HepG2 (cell line): Measurements from ENCODE around the gene SLC12A5. TPM values are rescaled to one million over a fixed set of nuclear protein-coding genes. Genes with fewer than 3 reads are reported as not detected.

Experiments
- CEBPB ChIP-seq: IDR thresholded peaks from 2 replicates; pipeline ENCODE4 v1.6.1; 2011; ENCODE audit warnings: low read depth, low read length, improper control_type of control experiment, borderline replicate concordance
- FIP1L1 ChIP-seq: fragments of 200-400 bp; formaldehyde crosslinking; IDR thresholded peaks from 2 replicates; pipeline ENCODE4 v1.6.1; 2018; ENCODE audit warnings: low read depth, mild to moderate bottlenecking, low read length, moderate library complexity, borderline replicate concordance; ENCODE audit not compliant: insufficient read depth
- HIVEP1 ChIP-seq: sonication (generic); formaldehyde crosslinking; IDR thresholded peaks from 2 replicates; pipeline ENCODE4 v1.4.0; 2020; ENCODE audit warnings: mild to moderate bottlenecking, missing genetic modification reagents
- MAFF ChIP-seq: IDR thresholded peaks from 2 replicates; pipeline ENCODE4 v1.6.1; 2011; ENCODE audit warnings: low read depth, low read length, improper control_type of control experiment
- MXD4 ChIP-seq: IDR thresholded peaks from 2 replicates; pipeline ENCODE4 v1.6.1; 2016; ENCODE audit warnings: mild to moderate bottlenecking, missing biosample characterization, missing genetic modification reagents
- NFATC3 ChIP-seq: sonication (generic); formaldehyde crosslinking; IDR thresholded peaks from 2 replicates; pipeline ENCODE4 v1.5.1; 2020; ENCODE audit warnings: mild to moderate bottlenecking, missing genetic modification reagents
- NPAS2 ChIP-seq: sonication (generic); formaldehyde crosslinking; IDR thresholded peaks from 2 replicates; pipeline ENCODE4 v1.8.0; 2022; ENCODE audit warnings: mild to moderate bottlenecking, missing genetic modification reagents, borderline replicate concordance
- ZBTB7B ChIP-seq: sonication (generic); formaldehyde crosslinking; IDR thresholded peaks from 2 replicates; pipeline ENCODE4 v1.4.0; 2020; ENCODE audit warnings: missing genetic modification reagents
- ZC3H13 ChIP-seq: sonication (generic); formaldehyde crosslinking; IDR thresholded peaks from 2 replicates; pipeline ENCODE4 v1.8.1; 2023; ENCODE audit warnings: mild to moderate bottlenecking, missing genetic modification reagents, moderate library complexity
- ZNF251 ChIP-seq: sonication (generic); formaldehyde crosslinking; IDR thresholded peaks from 2 replicates; pipeline ENCODE4 v1.9.0; 2021; ENCODE audit warnings: mild to moderate bottlenecking, missing genetic modification reagents
- ZNF335 ChIP-seq: sonication (generic); formaldehyde crosslinking; IDR thresholded peaks from 2 replicates; pipeline ENCODE4 v1.4.0; 2020; ENCODE audit warnings: missing genetic modification reagents
- ZNF460 ChIP-seq: sonication (generic); formaldehyde crosslinking; IDR thresholded peaks from 2 replicates; pipeline ENCODE4 v1.5.1; 2020; ENCODE audit warnings: missing genetic modification reagents, mild to moderate bottlenecking, borderline replicate concordance
- polyA plus RNA-seq, 8 experiments: library from polyadenylated mRNA; depleted of rRNA in 3 of 8; stranded (reverse) in 7 of 8; unstranded in 1 of 8; fragments of >200 nt; fragmentation: Illumina TruSeq in 4 of 8; extraction: Trizol in 4 of 8; gene quantifications; 2 replicates each; pipeline versions ENCODE4 v1.2.1 to v1.2.3, GENCODE V29; 2011 to 2016; ENCODE audit warnings: low read depth in 4 of 8, missing spikeins in 1 of 8, mixed read lengths in 1 of 8; ENCODE audit not compliant: insufficient read depth in 1 of 8
- total RNA-seq, 5 experiments: library from RNA; depleted of rRNA; stranded (reverse); fragments of >200 nt; fragmentation: Illumina TruSeq; extraction: Trizol; gene quantifications; 2 replicates each; pipeline ENCODE4 v1.2.3, GENCODE V29; 2016; ENCODE audit warnings: low read depth in 1 of 5
- TF ChIP-seq, protein P1 (sequence below): sonication (generic); formaldehyde crosslinking; IDR thresholded peaks from 2 replicates; pipeline ENCODE4 v1.4.0; 2020; ENCODE audit warnings: missing genetic modification reagents
- TF ChIP-seq, protein P2 (sequence below): sonication (generic); formaldehyde crosslinking; IDR thresholded peaks from 2 replicates; pipeline ENCODE4 v1.5.0; 2020; ENCODE audit warnings: mild to moderate bottlenecking, missing genetic modification reagents
- TF ChIP-seq, protein P3 (sequence below): IDR thresholded peaks from 2 replicates; pipeline ENCODE4 v1.6.1; 2016; ENCODE audit warnings: missing genetic modification reagents, missing compliant biosample characterization
- TF ChIP-seq, protein P4 (sequence below): conservative IDR thresholded peaks from 2 replicates; pipeline ENCODE4 v1.6.1; 2018; ENCODE audit warnings: missing genetic modification reagents
- TF ChIP-seq, protein P5 (sequence below): sonication (generic); formaldehyde crosslinking; IDR thresholded peaks from 2 replicates; pipeline ENCODE4 v1.4.0; 2020; ENCODE audit warnings: missing genetic modification reagents
- TF ChIP-seq, protein P6 (sequence below): sonication (generic); formaldehyde crosslinking; IDR thresholded peaks from 2 replicates; pipeline ENCODE4 v1.8.1; 2023; ENCODE audit warnings: mild to moderate bottlenecking, moderate library complexity, missing genetic modification reagents

The SLC12A5 gene
- total and polyA plus RNA-seq, 2 of the 13 experiments (the other 11 are each of a cell fraction or from before 2014, with no cell fraction given): 4.3 to 5.4 TPM

DNA sequence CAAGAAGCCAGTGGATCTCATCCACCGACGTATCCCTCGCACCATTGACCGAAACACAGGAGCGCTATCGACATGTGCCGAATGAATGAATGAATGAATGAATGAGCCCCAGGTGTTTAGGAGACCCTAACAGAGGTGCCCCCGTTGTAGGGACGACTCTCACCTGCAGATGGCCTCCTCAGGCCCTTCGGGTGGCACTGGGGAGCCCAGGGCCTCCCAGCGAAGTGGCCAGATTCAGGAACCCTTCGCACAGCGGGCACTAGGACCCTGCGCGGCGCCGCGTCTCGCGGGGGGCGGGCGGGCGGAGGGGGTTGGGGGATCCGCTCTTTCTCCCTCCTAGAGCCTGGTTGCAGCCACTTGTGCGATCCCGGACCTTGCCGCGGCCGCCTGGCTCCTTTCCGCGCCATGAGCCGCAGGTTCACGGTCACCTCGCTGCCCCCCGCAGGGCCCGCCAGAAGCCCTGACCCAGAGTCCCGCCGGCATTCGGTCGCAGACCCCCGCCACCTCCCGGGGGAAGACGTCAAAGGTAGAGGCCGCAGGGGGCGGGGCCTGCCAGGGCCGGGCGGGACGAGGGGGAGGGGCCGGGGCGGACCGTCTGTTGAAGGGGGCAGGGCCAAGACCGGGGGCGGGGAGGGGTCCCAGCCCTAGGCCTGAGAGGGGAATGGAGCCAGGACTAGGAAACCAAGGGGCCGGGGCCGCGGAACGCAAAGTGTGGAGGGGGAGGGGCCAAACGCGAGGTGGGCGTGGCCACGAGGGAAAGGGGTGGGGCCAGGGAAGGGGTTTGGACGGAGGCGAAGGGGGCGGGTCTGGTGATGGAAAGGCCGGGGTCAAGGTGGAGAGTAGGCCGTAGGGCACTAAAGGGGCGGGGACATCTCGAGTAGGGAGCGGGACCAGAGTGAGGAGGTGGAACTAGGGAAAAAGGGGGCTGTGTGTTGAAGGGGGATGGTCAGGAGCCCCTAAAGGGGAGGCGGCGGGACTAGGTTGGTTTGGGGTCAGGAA, 7.4 kb upstream of the SLC12A5 start (continued):
- TF ChIP-seq NFATC3 (CRISPR knock-in tag): no peak
- no peak for TF ChIP-seq HIVEP1
- no peak for TF ChIP-seq ZNF460
- no peak for TF ChIP-seq NPAS2 (CRISPR knock-in tag)
- TF ChIP-seq, protein P1, sequence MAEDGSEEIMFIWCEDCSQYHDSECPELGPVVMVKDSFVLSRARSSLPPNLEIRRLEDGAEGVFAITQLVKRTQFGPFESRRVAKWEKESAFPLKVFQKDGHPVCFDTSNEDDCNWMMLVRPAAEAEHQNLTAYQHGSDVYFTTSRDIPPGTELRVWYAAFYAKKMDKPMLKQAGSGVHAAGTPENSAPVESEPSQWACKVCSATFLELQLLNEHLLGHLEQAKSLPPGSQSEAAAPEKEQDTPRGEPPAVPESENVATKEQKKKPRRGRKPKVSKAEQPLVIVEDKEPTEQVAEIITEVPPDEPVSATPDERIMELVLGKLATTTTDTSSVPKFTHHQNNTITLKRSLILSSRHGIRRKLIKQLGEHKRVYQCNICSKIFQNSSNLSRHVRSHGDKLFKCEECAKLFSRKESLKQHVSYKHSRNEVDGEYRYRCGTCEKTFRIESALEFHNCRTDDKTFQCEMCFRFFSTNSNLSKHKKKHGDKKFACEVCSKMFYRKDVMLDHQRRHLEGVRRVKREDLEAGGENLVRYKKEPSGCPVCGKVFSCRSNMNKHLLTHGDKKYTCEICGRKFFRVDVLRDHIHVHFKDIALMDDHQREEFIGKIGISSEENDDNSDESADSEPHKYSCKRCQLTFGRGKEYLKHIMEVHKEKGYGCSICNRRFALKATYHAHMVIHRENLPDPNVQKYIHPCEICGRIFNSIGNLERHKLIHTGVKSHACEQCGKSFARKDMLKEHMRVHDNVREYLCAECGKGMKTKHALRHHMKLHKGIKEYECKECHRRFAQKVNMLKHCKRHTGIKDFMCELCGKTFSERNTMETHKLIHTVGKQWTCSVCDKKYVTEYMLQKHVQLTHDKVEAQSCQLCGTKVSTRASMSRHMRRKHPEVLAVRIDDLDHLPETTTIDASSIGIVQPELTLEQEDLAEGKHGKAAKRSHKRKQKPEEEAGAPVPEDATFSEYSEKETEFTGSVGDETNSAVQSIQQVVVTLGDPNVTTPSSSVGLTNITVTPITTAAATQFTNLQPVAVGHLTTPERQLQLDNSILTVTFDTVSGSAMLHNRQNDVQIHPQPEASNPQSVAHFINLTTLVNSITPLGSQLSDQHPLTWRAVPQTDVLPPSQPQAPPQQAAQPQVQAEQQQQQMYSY (CRISPR knock-in tag): 0 out of 2 replicates have a peak, but pooled peaks have one; percentile 44
- TF ChIP-seq, protein P2, sequence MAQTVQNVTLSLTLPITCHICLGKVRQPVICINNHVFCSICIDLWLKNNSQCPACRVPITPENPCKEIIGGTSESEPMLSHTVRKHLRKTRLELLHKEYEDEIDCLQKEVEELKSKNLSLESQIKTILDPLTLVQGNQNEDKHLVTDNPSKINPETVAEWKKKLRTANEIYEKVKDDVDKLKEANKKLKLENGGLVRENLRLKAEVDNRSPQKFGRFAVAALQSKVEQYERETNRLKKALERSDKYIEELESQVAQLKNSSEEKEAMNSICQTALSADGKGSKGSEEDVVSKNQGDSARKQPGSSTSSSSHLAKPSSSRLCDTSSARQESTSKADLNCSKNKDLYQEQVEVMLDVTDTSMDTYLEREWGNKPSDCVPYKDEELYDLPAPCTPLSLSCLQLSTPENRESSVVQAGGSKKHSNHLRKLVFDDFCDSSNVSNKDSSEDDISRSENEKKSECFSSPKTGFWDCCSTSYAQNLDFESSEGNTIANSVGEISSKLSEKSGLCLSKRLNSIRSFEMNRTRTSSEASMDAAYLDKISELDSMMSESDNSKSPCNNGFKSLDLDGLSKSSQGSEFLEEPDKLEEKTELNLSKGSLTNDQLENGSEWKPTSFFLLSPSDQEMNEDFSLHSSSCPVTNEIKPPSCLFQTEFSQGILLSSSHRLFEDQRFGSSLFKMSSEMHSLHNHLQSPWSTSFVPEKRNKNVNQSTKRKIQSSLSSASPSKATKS (CRISPR knock-in tag): no peak
- TF ChIP-seq ZC3H13 (CRISPR knock-in tag): no peak
- TF ChIP-seq ZBTB7B (CRISPR knock-in tag): no peak
- TF ChIP-seq MXD4 (CRISPR knock-in tag): no peak
- TF ChIP-seq, protein P3, sequence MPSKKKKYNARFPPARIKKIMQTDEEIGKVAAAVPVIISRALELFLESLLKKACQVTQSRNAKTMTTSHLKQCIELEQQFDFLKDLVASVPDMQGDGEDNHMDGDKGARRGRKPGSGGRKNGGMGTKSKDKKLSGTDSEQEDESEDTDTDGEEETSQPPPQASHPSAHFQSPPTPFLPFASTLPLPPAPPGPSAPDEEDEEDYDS (CRISPR knock-in tag): no peak
- no peak for TF ChIP-seq CEBPB
- TF ChIP-seq FIP1L1: no peak
- TF ChIP-seq, protein P4, sequence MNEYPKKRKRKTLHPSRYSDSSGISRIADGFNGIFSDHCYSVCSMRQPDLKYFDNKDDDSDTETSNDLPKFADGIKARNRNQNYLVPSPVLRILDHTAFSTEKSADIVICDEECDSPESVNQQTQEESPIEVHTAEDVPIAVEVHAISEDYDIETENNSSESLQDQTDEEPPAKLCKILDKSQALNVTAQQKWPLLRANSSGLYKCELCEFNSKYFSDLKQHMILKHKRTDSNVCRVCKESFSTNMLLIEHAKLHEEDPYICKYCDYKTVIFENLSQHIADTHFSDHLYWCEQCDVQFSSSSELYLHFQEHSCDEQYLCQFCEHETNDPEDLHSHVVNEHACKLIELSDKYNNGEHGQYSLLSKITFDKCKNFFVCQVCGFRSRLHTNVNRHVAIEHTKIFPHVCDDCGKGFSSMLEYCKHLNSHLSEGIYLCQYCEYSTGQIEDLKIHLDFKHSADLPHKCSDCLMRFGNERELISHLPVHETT (CRISPR knock-in tag): no peak
- TF ChIP-seq, protein P5, sequence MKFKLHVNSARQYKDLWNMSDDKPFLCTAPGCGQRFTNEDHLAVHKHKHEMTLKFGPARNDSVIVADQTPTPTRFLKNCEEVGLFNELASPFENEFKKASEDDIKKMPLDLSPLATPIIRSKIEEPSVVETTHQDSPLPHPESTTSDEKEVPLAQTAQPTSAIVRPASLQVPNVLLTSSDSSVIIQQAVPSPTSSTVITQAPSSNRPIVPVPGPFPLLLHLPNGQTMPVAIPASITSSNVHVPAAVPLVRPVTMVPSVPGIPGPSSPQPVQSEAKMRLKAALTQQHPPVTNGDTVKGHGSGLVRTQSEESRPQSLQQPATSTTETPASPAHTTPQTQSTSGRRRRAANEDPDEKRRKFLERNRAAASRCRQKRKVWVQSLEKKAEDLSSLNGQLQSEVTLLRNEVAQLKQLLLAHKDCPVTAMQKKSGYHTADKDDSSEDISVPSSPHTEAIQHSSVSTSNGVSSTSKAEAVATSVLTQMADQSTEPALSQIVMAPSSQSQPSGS (CRISPR knock-in tag): peak; percentile 32; the same call in 1 of the 2 replicates
- no peak for TF ChIP-seq ZNF335 (CRISPR knock-in tag)
- TF ChIP-seq MAFF: no peak
- TF ChIP-seq, protein P6, sequence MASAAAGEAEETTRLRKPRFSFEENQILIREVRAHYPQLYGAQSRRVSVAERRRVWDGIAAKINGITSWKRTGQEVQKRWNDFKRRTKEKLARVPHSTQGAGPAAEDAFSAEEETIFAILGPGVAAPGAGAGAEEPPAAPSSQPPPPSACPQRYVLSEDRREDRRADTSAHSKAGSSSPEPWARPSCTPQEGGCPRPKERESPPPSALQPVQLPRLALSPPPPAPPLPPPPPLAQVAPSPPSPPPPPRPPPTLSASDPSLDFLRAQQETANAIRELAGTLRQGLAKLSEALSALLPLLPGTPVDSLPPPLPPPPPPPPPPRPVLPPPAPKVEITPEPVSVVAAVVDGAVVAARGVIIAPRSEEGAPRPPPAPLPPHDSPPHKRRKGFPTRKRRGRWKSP (CRISPR knock-in tag): no peak
- TF ChIP-seq ZNF251 (CRISPR knock-in tag): no peak
